ENCODE results near the gene SUPT20HL2. TPM values are rescaled to one million over a fixed set of nuclear protein-coding genes. Genes with fewer than 3 reads are reported as not detected.

The SUPT20HL2 gene
- total RNA-seq, 1 experiment from 2014 or later: not detected

DNA sequence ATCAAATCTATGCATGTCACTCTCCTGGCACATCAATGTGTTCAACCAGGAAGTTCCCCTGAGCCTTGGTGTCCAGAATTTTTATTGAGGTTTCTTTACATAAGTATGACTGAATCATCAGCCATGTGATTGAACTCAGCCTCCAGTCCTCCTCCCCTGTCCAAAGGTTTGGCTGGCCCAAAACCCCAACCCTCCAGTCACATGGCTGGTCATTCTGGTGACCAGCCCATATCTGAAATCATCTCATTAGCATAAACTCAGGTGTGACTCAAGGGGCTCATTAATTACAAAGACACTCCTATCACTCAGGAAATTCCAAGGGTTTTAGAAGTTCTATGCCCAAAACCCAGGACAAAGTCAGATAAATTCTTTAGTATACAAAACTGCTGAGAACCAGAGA is 20.6 kb upstream of the SUPT20HL2 start:
- no peaks in the 10 kb centered on the region for H3K79me2 ChIP-seq (ENCODE audit: low read length)
- H3K9me3 ChIP-seq (ENCODE audit: low read length): no peaks in the 10 kb centered on the region
- H3F3A ChIP-seq (ENCODE audit: low read length, unreplicated experiment): no peaks in the 10 kb centered on the region
- DNase-seq (no peak), ATAC-seq (peak; percentile 58)
- H3K4me2 ChIP-seq (ENCODE audit: low read length): no peak overlapping the region
- no peaks in the 10 kb centered on the region for H3K36me3 ChIP-seq (ENCODE audit: low read depth, low read length)
- intact Hi-C loops (cut with micrococcal nuclease): no loop called here
- TF ChIP-seq, protein P1, sequence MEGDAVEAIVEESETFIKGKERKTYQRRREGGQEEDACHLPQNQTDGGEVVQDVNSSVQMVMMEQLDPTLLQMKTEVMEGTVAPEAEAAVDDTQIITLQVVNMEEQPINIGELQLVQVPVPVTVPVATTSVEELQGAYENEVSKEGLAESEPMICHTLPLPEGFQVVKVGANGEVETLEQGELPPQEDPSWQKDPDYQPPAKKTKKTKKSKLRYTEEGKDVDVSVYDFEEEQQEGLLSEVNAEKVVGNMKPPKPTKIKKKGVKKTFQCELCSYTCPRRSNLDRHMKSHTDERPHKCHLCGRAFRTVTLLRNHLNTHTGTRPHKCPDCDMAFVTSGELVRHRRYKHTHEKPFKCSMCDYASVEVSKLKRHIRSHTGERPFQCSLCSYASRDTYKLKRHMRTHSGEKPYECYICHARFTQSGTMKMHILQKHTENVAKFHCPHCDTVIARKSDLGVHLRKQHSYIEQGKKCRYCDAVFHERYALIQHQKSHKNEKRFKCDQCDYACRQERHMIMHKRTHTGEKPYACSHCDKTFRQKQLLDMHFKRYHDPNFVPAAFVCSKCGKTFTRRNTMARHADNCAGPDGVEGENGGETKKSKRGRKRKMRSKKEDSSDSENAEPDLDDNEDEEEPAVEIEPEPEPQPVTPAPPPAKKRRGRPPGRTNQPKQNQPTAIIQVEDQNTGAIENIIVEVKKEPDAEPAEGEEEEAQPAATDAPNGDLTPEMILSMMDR (conservative IDR thresholded peaks at IDR 0.05; ENCODE audit: low read depth, low read length): no peak
- TF ChIP-seq EZH2phosphoT487 (IDR thresholded peaks at IDR 0.05; ENCODE audit: borderline replicate concordance, low read length) (no peak), EZH2 (IDR thresholded peaks at IDR 0.05; ENCODE audit: low read length, unreplicated experiment) (no peak)
- no TSS peak for BruUV-seq (replicated peaks)
- no peak overlapping the region for H2AFZ ChIP-seq (ENCODE audit: low read length)
- no peaks in the 10 kb centered on the region for H4K20me1 ChIP-seq (ENCODE audit: low read length)
- ChIA-PET CTCF (no interaction called here), POLR2A (ENCODE audit: unreplicated experiment) (no interaction called here)
- no peak overlapping the region for H3K27ac ChIP-seq (ENCODE audit: low read length)
- no peaks in the 10 kb centered on the region for H3K4me1 ChIP-seq (ENCODE audit: insufficient read depth, low read length)
- no peak overlapping the region for H3K4me3 ChIP-seq (ENCODE audit: low read length)
- no peaks in the 10 kb centered on the region for H3K9me2 ChIP-seq (replicated peaks; ENCODE audit: low read length)
- H3K27me3 ChIP-seq (ENCODE audit: low read length): no peaks in the 10 kb centered on the region
- no peak overlapping the region for H3K9ac ChIP-seq (ENCODE audit: low read length)

DNA sequence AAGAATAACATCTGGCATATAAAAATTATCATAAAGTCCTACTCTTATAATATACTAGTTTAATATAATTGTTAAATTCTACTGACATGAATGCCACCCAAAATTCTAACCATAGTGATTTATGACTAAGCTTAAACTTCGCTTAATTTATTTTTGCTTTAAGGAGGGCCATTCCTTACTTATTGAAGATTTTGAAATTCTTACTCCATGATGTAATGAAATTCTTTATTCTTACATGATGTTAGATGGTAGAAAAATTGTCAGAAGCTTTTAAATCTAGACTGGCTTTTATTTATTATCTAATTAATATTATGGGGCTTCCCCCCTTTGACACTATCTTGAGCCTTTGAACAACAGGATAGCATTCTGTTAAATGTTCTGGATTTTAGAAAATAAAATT is 19.5 kb upstream of the SUPT20HL2 start:
- ChIA-PET CTCF (no interaction called here), POLR2A (ENCODE audit: unreplicated experiment) (no interaction called here)
- no peaks in the 10 kb centered on the region for H3K79me2 ChIP-seq (ENCODE audit: low read length)
- H3K36me3 ChIP-seq (ENCODE audit: low read depth, low read length): no peaks in the 10 kb centered on the region
- H3K4me2 ChIP-seq (ENCODE audit: low read length): no peak overlapping the region
- no peak overlapping the region for H2AFZ ChIP-seq (ENCODE audit: low read length)
- TF ChIP-seq EZH2phosphoT487 (IDR thresholded peaks at IDR 0.05; ENCODE audit: borderline replicate concordance, low read length) (no peak), EZH2 (IDR thresholded peaks at IDR 0.05; ENCODE audit: low read length, unreplicated experiment) (no peak)
- TF ChIP-seq, protein P1 (conservative IDR thresholded peaks at IDR 0.05; ENCODE audit: low read depth, low read length): no peak
- H3K27ac ChIP-seq (ENCODE audit: low read length): no peak overlapping the region
- no TSS peak for BruUV-seq (replicated peaks)
- H3K27me3 ChIP-seq (ENCODE audit: low read length): no peaks in the 10 kb centered on the region
- no peak overlapping the region for H3K4me3 ChIP-seq (ENCODE audit: low read length)
- no peak for DNase-seq
- no peaks in the 10 kb centered on the region for H3K4me1 ChIP-seq (ENCODE audit: insufficient read depth, low read length)
- H3K9me3 ChIP-seq (ENCODE audit: low read length): no peaks in the 10 kb centered on the region
- ATAC-seq: peak; percentile 29
- no peaks in the 10 kb centered on the region for H4K20me1 ChIP-seq (ENCODE audit: low read length)
- intact Hi-C loops (cut with micrococcal nuclease): no loop called here
- H3K9me2 ChIP-seq (replicated peaks; ENCODE audit: low read length): no peaks in the 10 kb centered on the region
- H3K9ac ChIP-seq (ENCODE audit: low read length): no peak overlapping the region
- no peaks in the 10 kb centered on the region for H3F3A ChIP-seq (ENCODE audit: low read length, unreplicated experiment)

DNA sequence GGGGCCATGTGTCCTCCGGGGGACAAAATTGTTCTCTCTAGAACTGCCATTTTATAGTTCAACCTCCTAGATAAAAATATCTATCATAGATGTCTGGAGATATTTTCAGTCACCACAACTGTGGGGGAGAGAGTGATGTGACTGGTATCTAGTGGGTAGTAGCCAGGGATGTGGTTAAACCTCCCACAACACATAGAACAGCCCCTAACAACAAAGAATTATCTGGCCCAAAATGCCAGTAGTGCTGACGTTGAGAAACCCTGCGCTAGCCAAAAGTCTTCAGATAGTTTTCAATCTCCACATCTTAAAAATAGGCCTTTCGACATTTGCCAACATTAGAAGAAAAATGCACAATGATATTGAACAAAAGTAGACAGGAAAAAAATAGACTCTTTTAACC is 19.0 kb upstream of the SUPT20HL2 start:
- TF ChIP-seq EZH2 (IDR thresholded peaks at IDR 0.05; ENCODE audit: low read length, unreplicated experiment): no peak
- TF ChIP-seq EZH2phosphoT487 (IDR thresholded peaks at IDR 0.05; ENCODE audit: borderline replicate concordance, low read length): no peak
- TF ChIP-seq, protein P1 (conservative IDR thresholded peaks at IDR 0.05; ENCODE audit: low read depth, low read length): no peak
- no peaks in the 10 kb centered on the region for H3K9me2 ChIP-seq (replicated peaks; ENCODE audit: low read length)
- H3F3A ChIP-seq (ENCODE audit: low read length, unreplicated experiment): no peaks in the 10 kb centered on the region
- H3K36me3 ChIP-seq (ENCODE audit: low read depth, low read length): no peaks in the 10 kb centered on the region
- H3K4me1 ChIP-seq (ENCODE audit: insufficient read depth, low read length): no peaks in the 10 kb centered on the region
- ChIA-PET CTCF (no interaction called here), POLR2A (ENCODE audit: unreplicated experiment) (no interaction called here)
- no peak overlapping the region for H3K27ac ChIP-seq (ENCODE audit: low read length)
- H3K9ac ChIP-seq (ENCODE audit: low read length): no peak overlapping the region
- intact Hi-C loops (cut with micrococcal nuclease): no loop called here
- H3K9me3 ChIP-seq (ENCODE audit: low read length): no peaks in the 10 kb centered on the region
- H3K4me2 ChIP-seq (ENCODE audit: low read length): no peak overlapping the region
- no peaks in the 10 kb centered on the region for H3K79me2 ChIP-seq (ENCODE audit: low read length)
- H2AFZ ChIP-seq (ENCODE audit: low read length): no peak overlapping the region
- H4K20me1 ChIP-seq (ENCODE audit: low read length): no peaks in the 10 kb centered on the region
- no TSS peak for BruUV-seq (replicated peaks)
- ATAC-seq: no peak
- no peak for DNase-seq
- H3K27me3 ChIP-seq (ENCODE audit: low read length): no peaks in the 10 kb centered on the region
- no peak overlapping the region for H3K4me3 ChIP-seq (ENCODE audit: low read length)

Data from PC-3 (cell line).